GM18867 (cell line): ENCODE results near the gene SNX2.
"Not testable (repeated sequence)": the region's sequence is repeated elsewhere in the genome, so short reads cannot be mapped to it uniquely, and the experiment has no call there.

ENCODE experiments used
- ATAC-seq: cut with Tn5 transposase; IDR thresholded peaks from one replicate; pipeline ENCODE4 v1.9.1; 2021; ENCODE audit warnings: mild to moderate bottlenecking, moderate library complexity; ENCODE audit not compliant: unreplicated experiment

The SNX2 gene

GRCh38 chr5:122839731-122840130, 64.9 kb downstream of the SNX2 start:
- no peak for ATAC-seq

GRCh38 chr5:122842016-122842580, 67.2 kb downstream of the SNX2 start:
- ATAC-seq = no peak

GRCh38 chr5:122844136-122844909, 69.4 kb downstream of the SNX2 start:
- peak; percentile 0 for ATAC-seq

GRCh38 chr5:122844910-122845228, 70.0 kb downstream of the SNX2 start:
- peak; percentile 54 for ATAC-seq

- peak; percentile 87 for ATAC-seq
Measured at GRCh38 chr5:122845229-122846050, 70.6 kb downstream of the SNX2 start, which contains the start of gene SNX24. Gene SNX24 (plus strand): TSS chr5:122845613. CDS start chr5:122845634, 21 bp downstream.

GRCh38 chr5:122846051-122846550, 71.2 kb downstream of the SNX2 start:
- no peak for ATAC-seq

- no peak for ATAC-seq
Measured at GRCh38 chr5:122847687-122848081, 72.8 kb downstream of the SNX2 start.

GRCh38 chr5:122849771-122850170, 74.9 kb downstream of the SNX2 start:
- ATAC-seq = no peak

GRCh38 chr5:122857538-122857937, 82.7 kb downstream of the SNX2 start:
- not testable (repeated sequence) for ATAC-seq

GRCh38 chr5:122858451-122858850, 83.6 kb downstream of the SNX2 start:
- ATAC-seq = no peak

- no peak for ATAC-seq
Measured at GRCh38 chr5:122863240-122863639, 88.4 kb downstream of the SNX2 start.

- no peak for ATAC-seq
Measured at GRCh38 chr5:122863721-122864120, 88.8 kb downstream of the SNX2 start.

- ATAC-seq = no peak
Measured at GRCh38 chr5:122864400-122864799, 89.5 kb downstream of the SNX2 start.

- no peak for ATAC-seq
Measured at GRCh38 chr5:122864842-122865241, 90.0 kb downstream of the SNX2 start.

GRCh38 chr5:122870219-122870856, 95.5 kb downstream of the SNX2 start:
- no peak for ATAC-seq

- ATAC-seq = no peak
Measured at GRCh38 chr5:122871661-122872060, 96.8 kb downstream of the SNX2 start.

- no peak for ATAC-seq
Measured at GRCh38 chr5:122874179-122874875, 99.4 kb downstream of the SNX2 start.

GRCh38 chr5:122877518-122877917, 102.6 kb downstream of the SNX2 start:
- peak; percentile 80 for ATAC-seq

- ATAC-seq = no peak
Measured at GRCh38 chr5:122879076-122879475, 104.2 kb downstream of the SNX2 start.
